Measurements from ENCODE around the gene DIO3. TPM values are rescaled to one million over a fixed set of nuclear protein-coding genes. Genes with fewer than 3 reads are reported as not detected.

Gene DIO3
- total RNA-seq, 2 experiments from 2014 or later = not detected

DNA sequence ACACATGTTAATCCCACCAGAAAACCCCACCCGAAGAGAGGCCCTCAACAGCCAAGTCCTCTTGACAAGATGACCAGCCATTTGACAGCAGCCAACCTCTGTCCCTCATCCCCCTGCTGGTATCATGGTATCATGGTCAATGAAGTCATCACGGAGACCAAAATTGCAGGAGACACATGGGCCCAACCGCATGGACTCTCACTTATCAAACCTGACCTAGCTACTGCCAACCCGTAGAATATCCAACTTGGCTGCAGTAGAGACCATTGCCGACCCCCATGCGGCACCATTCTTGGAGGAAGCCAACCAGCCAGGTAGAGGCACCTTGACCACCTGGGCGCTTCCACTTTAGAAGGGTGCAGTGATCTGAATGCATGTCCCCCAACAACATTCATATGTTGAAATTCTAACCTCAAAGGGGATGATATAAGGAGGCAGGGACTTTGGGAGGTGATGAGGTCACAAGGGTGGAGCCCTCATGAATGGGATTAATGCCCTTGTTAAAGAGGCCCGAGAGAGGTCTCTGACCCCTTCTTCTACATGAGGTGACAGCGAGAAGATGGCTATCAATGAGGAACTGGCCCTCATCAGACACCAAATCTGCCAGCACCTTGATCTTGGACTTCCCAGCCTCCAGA is 33.3 kb downstream of the DIO3 start:
- no peaks in the 10 kb centered on the region for H3K36me3 Mint-ChIP-seq (ENCODE audit: low read depth)
- ChIA-PET CTCF (no interaction called here), POLR2A (no interaction called here)
- peaks cover 7% of the 10 kb centered on the region for H3K9me3 Mint-ChIP-seq
- no peak overlapping the region for H3K4me3 Mint-ChIP-seq
- H3K4me1 Mint-ChIP-seq (ENCODE audit: low read depth) = peaks cover 62% of the 10 kb centered on the region
- no peak for ATAC-seq (ENCODE audit: poor library complexity)
- Histone ChIP-seq H3K27ac (ENCODE audit: low read depth in 1 of 2, low read length in 2 of 2) (peak overlapping the region in 1 of 2 donors; percentile 66), H3K4me1 (ENCODE audit: insufficient read depth, low read length) (peaks cover 43% of the 10 kb centered on the region), H3K27me3 (ENCODE audit: control insufficient read depth in 1 of 2, insufficient read depth in 2 of 2, low read length in 2 of 2) (no peaks in the 10 kb centered on the region), H3K9me3 (ENCODE audit: control insufficient read depth in 1 of 2, insufficient read depth in 1 of 2, low read length in 2 of 2) (peaks cover 0 to 27% of the 10 kb centered on the region in 2 experiments), H3K36me3 (ENCODE audit: insufficient read depth, low read length) (no peaks in the 10 kb centered on the region), H3K4me3 (ENCODE audit: low read length) (no peak overlapping the region)
- peak overlapping the region; percentile 88 for H3K27ac Mint-ChIP-seq
- intact Hi-C loops (cut with DNase I, micrococcal nuclease) = no loop called here
- H3K27me3 Mint-ChIP-seq = no peaks in the 10 kb centered on the region
- DNase-seq = peak in 1 of 14 experiments; percentile 21
- no peak for TF ChIP-seq CTCF (IDR thresholded peaks at IDR 0.05)

GRCh38 chr14:101595349-101595748 is 34.1 kb downstream of the DIO3 start:
- Histone ChIP-seq H3K4me3 (ENCODE audit: low read length) (no peak overlapping the region), H3K4me1 (ENCODE audit: insufficient read depth, low read length) (peaks cover 43% of the 10 kb centered on the region), H3K27ac (ENCODE audit: low read depth in 1 of 2, low read length in 2 of 2) (peak overlapping the region in 1 of 2 donors; percentile 66), H3K36me3 (ENCODE audit: insufficient read depth, low read length) (no peaks in the 10 kb centered on the region), H3K27me3 (ENCODE audit: control insufficient read depth in 1 of 2, insufficient read depth in 2 of 2, low read length in 2 of 2) (no peaks in the 10 kb centered on the region), H3K9me3 (ENCODE audit: control insufficient read depth in 1 of 2, insufficient read depth in 1 of 2, low read length in 2 of 2) (peaks cover 0 to 27% of the 10 kb centered on the region in 2 experiments)
- ChIA-PET CTCF (no interaction called here), POLR2A (no interaction called here)
- peaks cover 7% of the 10 kb centered on the region for H3K9me3 Mint-ChIP-seq
- no peak for TF ChIP-seq CTCF (IDR thresholded peaks at IDR 0.05)
- peaks cover 62% of the 10 kb centered on the region for H3K4me1 Mint-ChIP-seq (ENCODE audit: low read depth)
- H3K4me3 Mint-ChIP-seq = no peak overlapping the region
- peak overlapping the region; percentile 88 for H3K27ac Mint-ChIP-seq
- peak in 2 of 14 experiments; percentile 5 to 33 for DNase-seq
- H3K27me3 Mint-ChIP-seq = no peaks in the 10 kb centered on the region
- intact Hi-C loops (cut with DNase I, micrococcal nuclease) = no loop called here
- no peaks in the 10 kb centered on the region for H3K36me3 Mint-ChIP-seq (ENCODE audit: low read depth)
- ATAC-seq (ENCODE audit: poor library complexity) = peak; percentile 15

GRCh38 chr14:101595887-101596721 is 34.8 kb downstream of the DIO3 start:
- Histone ChIP-seq H3K36me3 (ENCODE audit: insufficient read depth, low read length) (no peaks in the 10 kb centered on the region), H3K27me3 (ENCODE audit: control insufficient read depth in 1 of 2, insufficient read depth in 2 of 2, low read length in 2 of 2) (no peaks in the 10 kb centered on the region), H3K4me3 (ENCODE audit: low read length) (no peak overlapping the region), H3K9me3 (ENCODE audit: control insufficient read depth in 1 of 2, insufficient read depth in 1 of 2, low read length in 2 of 2) (peaks cover 0 to 27% of the 10 kb centered on the region in 2 experiments), H3K4me1 (ENCODE audit: insufficient read depth, low read length) (peaks cover 43% of the 10 kb centered on the region), H3K27ac (ENCODE audit: low read depth in 1 of 2, low read length in 2 of 2) (peak overlapping the region; percentile 44 to 66)
- CTCF ChIA-PET = interaction anchor here (0.5 kb wide), 1 partner anchor 673 kb away, joined by 3 read pairs; no protein-coding TSS in a partner anchor
- Mint-ChIP-seq H3K4me3 (peak overlapping the region; percentile 18), H3K9me3 (peaks cover 7% of the 10 kb centered on the region), H3K27ac (peak overlapping the region; percentile 88), H3K36me3 (ENCODE audit: low read depth) (no peaks in the 10 kb centered on the region), H3K27me3 (no peaks in the 10 kb centered on the region), H3K4me1 (ENCODE audit: low read depth) (peaks cover 62% of the 10 kb centered on the region)
- intact Hi-C loops (cut with DNase I, micrococcal nuclease) = no loop called here
- peak; percentile 53 for ATAC-seq (ENCODE audit: poor library complexity)
- POLR2A ChIA-PET = interaction anchor here (0.7 kb wide), 1 partner anchor 17 kb away, joined by 4 read pairs; no protein-coding TSS in a partner anchor
- peak in 12 of 14 experiments; percentile 7 to 53 (median 42) for DNase-seq
- TF ChIP-seq CTCF (IDR thresholded peaks at IDR 0.05) = no peak

All from CD4-positive, alpha-beta T cell (primary cell).